Keratinocyte (primary cell): ENCODE measurements around the gene SIN3A. TPM values are rescaled to one million over a fixed set of nuclear protein-coding genes. Genes with fewer than 3 reads are reported as not detected.

ENCODE experiments used
- DNase-seq: peaks from one replicate; pipeline ENCODE4 v3.0.0-alpha.2; 2011; ENCODE audit warnings: low read depth, missing footprints, low spot score
- FAIRE-seq: peaks from 2 replicates; lab custom pipeline; 2011; peaks lifted over from hg19 to GRCh38; lab: Jason Lieb, UNC
- H2AFZ ChIP-seq: 2 replicates; pipeline ENCODE4 v1.6.0; 2012; ENCODE audit warnings: low read length, control low read depth, inconsistent platforms; ENCODE audit not compliant: control insufficient read depth
- H3K27ac ChIP-seq: 2 replicates; pipeline ENCODE4 v1.5.1; 2011; ENCODE audit warnings: low read length; ENCODE audit not compliant: control insufficient read depth, insufficient read depth
- H3K27me3 ChIP-seq: 3 replicates; pipeline ENCODE4 v1.6.0; 2011; ENCODE audit warnings: low read length; ENCODE audit not compliant: control insufficient read depth, insufficient read depth; ENCODE audit errors: extremely low read depth
- H3K36me3 ChIP-seq, 2 experiments: 2 replicates in 1 of 2; 3 replicates in 1 of 2; pipeline ENCODE4 v1.5.1; 2011; ENCODE audit warnings: low read length in 2 of 2, mild to moderate bottlenecking in 1 of 2; ENCODE audit not compliant: control insufficient read depth in 2 of 2, insufficient read depth in 2 of 2; ENCODE audit errors: extremely low read depth in 1 of 2
- H3K4me1 ChIP-seq: 3 replicates; pipeline ENCODE4 v1.5.1; 2011; ENCODE audit warnings: low read length; ENCODE audit not compliant: control insufficient read depth, insufficient read depth; ENCODE audit errors: extremely low read depth
- H3K4me2 ChIP-seq: 3 replicates; pipeline ENCODE4 v1.6.0; 2011; ENCODE audit warnings: low read depth, low read length; ENCODE audit not compliant: control insufficient read depth, insufficient read depth; ENCODE audit errors: extremely low read depth
- H3K4me3 ChIP-seq, 3 experiments: fragments of 200-600 bp in 1 of 3; sonication (generic) in 1 of 3; 2 replicates in 2 of 3; 3 replicates in 1 of 3; pipeline ENCODE4 v1.5.1; 2011 to 2016; ENCODE audit warnings: low read length in 3 of 3, mild to moderate bottlenecking in 3 of 3, control low read depth in 2 of 3, inconsistent platforms in 1 of 3, low read depth in 1 of 3, mixed read lengths in 1 of 3, mixed run types in 1 of 3, moderate library complexity in 1 of 3; ENCODE audit not compliant: control insufficient read depth in 2 of 3, insufficient read depth in 2 of 3; ENCODE audit errors: extremely low read depth in 1 of 3
- H3K79me2 ChIP-seq: 2 replicates; pipeline ENCODE4 v1.6.0; 2012; ENCODE audit warnings: low read length; ENCODE audit not compliant: control insufficient read depth, insufficient read depth
- H3K9ac ChIP-seq: 3 replicates; pipeline ENCODE4 v1.6.0; 2011; ENCODE audit warnings: low read length; ENCODE audit not compliant: control insufficient read depth, insufficient read depth; ENCODE audit errors: extremely low read depth
- H3K9me1 ChIP-seq: 3 replicates; pipeline ENCODE4 v1.6.0; 2011; ENCODE audit warnings: low read length; ENCODE audit not compliant: control insufficient read depth, insufficient read depth; ENCODE audit errors: extremely low read depth
- H3K9me3 ChIP-seq: 2 replicates; pipeline ENCODE4 v1.5.1; 2012; ENCODE audit warnings: low read depth, low read length; ENCODE audit not compliant: control insufficient read depth
- H4K20me1 ChIP-seq: 3 replicates; pipeline ENCODE4 v1.6.0; 2011; ENCODE audit warnings: low read length; ENCODE audit not compliant: control insufficient read depth, insufficient read depth; ENCODE audit errors: extremely low read depth
- CTCF ChIP-seq, 3 experiments: IDR thresholded peaks in 1 of 3; conservative IDR thresholded peaks in 1 of 3; optimal IDR thresholded peaks in 1 of 3; 2 replicates in 2 of 3; 3 replicates in 1 of 3; pipeline versions ENCODE3 to v1.5.1; 2011; ENCODE audit warnings: low read length in 3 of 3, mild to moderate bottlenecking in 3 of 3, moderate library complexity in 2 of 3, control low read depth in 1 of 3, inconsistent platforms in 1 of 3; ENCODE audit not compliant: insufficient read depth in 2 of 3; ENCODE audit errors: extremely low read depth in 1 of 3
- EZH2 ChIP-seq: IDR thresholded peaks from one replicate; pipeline ENCODE4 v1.6.1; 2012; ENCODE audit warnings: inconsistent platforms, mild to moderate bottlenecking, low read length, moderate library complexity
- dilution Hi-C: fragments of 300-500 bp; cut with MboI; formaldehyde crosslinking; loops from one replicate; pipeline ENCODE4 v1.7.0; 2020; ENCODE audit warnings: low sequenced_read_pairs; ENCODE audit not compliant: extremely low pct_ligation_motif_present
- polyA plus RNA-seq, 5 experiments: library from polyadenylated mRNA; depleted of rRNA in 3 of 5; stranded (reverse) in 3 of 5; stranded (forward) in 1 of 5; unstranded in 1 of 5; fragments of >200 nt; gene quantifications; 1 replicate in 1 of 5; 2 replicates in 3 of 5; 3 replicates in 1 of 5; pipeline versions ENCODE4 v1.2.1 to v1.2.3, GENCODE V29; 2011 to 2012; ENCODE audit warnings: missing spikeins in 2 of 5, low read depth in 1 of 5, low replicate concordance in 1 of 5

The SIN3A gene
- polyA plus RNA-seq, 1 donor (not counting 4 experiments of a cell fraction or from before 2014, with no cell fraction given), result 19.4 TPM

GRCh38 chr15:75358771-75359536 lies 92.5 kb downstream of the SIN3A start:
- no peak overlapping the region for H2AFZ ChIP-seq
- DNase-seq (no peak), FAIRE-seq (no peak)
- H3K9me1 ChIP-seq, result no peaks in the 10 kb centered on the region
- H3K4me1 ChIP-seq, result no peaks in the 10 kb centered on the region
- no peaks in the 10 kb centered on the region for H3K9me3 ChIP-seq
- H3K79me2 ChIP-seq, result no peaks in the 10 kb centered on the region
- dilution Hi-C loops, result no loop called here
- H3K9ac ChIP-seq, result no peak overlapping the region
- H4K20me1 ChIP-seq, result no peaks in the 10 kb centered on the region
- no peak for TF ChIP-seq CTCF (optimal IDR thresholded peaks at IDR 0.05 in 1 of 3, IDR thresholded peaks at IDR 0.05 in 1 of 3, conservative IDR thresholded peaks at IDR 0.05 in 1 of 3; ENCODE audit: extremely low read depth in 1 of 3, insufficient read depth in 2 of 3, low read length in 3 of 3)
- TF ChIP-seq EZH2, result no peak
- no peaks in the 10 kb centered on the region for H3K27me3 ChIP-seq
- H3K36me3 ChIP-seq, result peaks cover 19 to 43% of the 10 kb centered on the region in 2 experiments
- H3K4me2 ChIP-seq, result no peak overlapping the region
- H3K27ac ChIP-seq, result no peak overlapping the region
- no peak overlapping the region for H3K4me3 ChIP-seq

- no peaks in the 10 kb centered on the region for H3K4me1 ChIP-seq
- TF ChIP-seq CTCF (optimal IDR thresholded peaks at IDR 0.05 in 1 of 3, IDR thresholded peaks at IDR 0.05 in 1 of 3, conservative IDR thresholded peaks at IDR 0.05 in 1 of 3; ENCODE audit: extremely low read depth in 1 of 3, insufficient read depth in 2 of 3, low read length in 3 of 3), result no peak
- TF ChIP-seq EZH2, result no peak
- no peaks in the 10 kb centered on the region for H3K27me3 ChIP-seq
- dilution Hi-C loops, result no loop called here
- no peak overlapping the region for H3K4me3 ChIP-seq
- no peak overlapping the region for H3K27ac ChIP-seq
- H3K4me2 ChIP-seq, result no peak overlapping the region
- no peaks in the 10 kb centered on the region for H3K79me2 ChIP-seq
- H3K36me3 ChIP-seq, result peaks cover 19 to 43% of the 10 kb centered on the region in 2 experiments
- FAIRE-seq (no peak), DNase-seq (no peak)
- H3K9ac ChIP-seq, result no peak overlapping the region
- no peaks in the 10 kb centered on the region for H3K9me3 ChIP-seq
- H2AFZ ChIP-seq, result no peak overlapping the region
- H3K9me1 ChIP-seq, result no peaks in the 10 kb centered on the region
- no peaks in the 10 kb centered on the region for H4K20me1 ChIP-seq
These were observed 93.4 kb downstream of the SIN3A start for GRCh38 chr15:75357976-75358673.
